GM21447 (cell line): ENCODE data around the gene MPL.
A peak's percentile ranks its signal among the peaks of the same experiment; 100 is the strongest.

Experiments used
- ATAC-seq: cut with Tn5 transposase; IDR thresholded peaks from one replicate; pipeline ENCODE4 v1.9.1; 2021; ENCODE audit not compliant: unreplicated experiment

Gene MPL

GRCh38 chr1:43321331-43321891 lies 16.2 kb upstream of the MPL start:
- ATAC-seq, result no peak

- no peak for ATAC-seq
These were observed 15.1 kb upstream of the MPL start for GRCh38 chr1:43322506-43322905.

GRCh38 chr1:43324810-43325209 lies 12.8 kb upstream of the MPL start:
- no peak for ATAC-seq

- no peak for ATAC-seq
These were observed 12.2 kb upstream of the MPL start for GRCh38 chr1:43325381-43325780.

- no peak for ATAC-seq
These were observed 9.9 kb upstream of the MPL start for GRCh38 chr1:43327549-43328292.

GRCh38 chr1:43329995-43330751 lies 7.4 kb upstream of the MPL start:
- ATAC-seq, result no peak

GRCh38 chr1:43331688-43332087 lies 5.9 kb upstream of the MPL start:
- ATAC-seq, result no peak

GRCh38 chr1:43334453-43335205 lies 3.0 kb upstream of the MPL start:
- no peak for ATAC-seq

- ATAC-seq, result no peak
These were observed 383 bp downstream of the MPL start for GRCh38 chr1:43338001-43338400.

GRCh38 chr1:43339584-43340232 lies 2.1 kb downstream of the MPL start:
- no peak for ATAC-seq

- no peak for ATAC-seq
These were observed 2.9 kb downstream of the MPL start for GRCh38 chr1:43340559-43340958.

- no peak for ATAC-seq
These were observed 6.7 kb downstream of the MPL start for GRCh38 chr1:43344267-43344850.

GRCh38 chr1:43345120-43345519 lies 7.5 kb downstream of the MPL start:
- no peak for ATAC-seq

- ATAC-seq, result no peak
These were observed 9.0 kb downstream of the MPL start for GRCh38 chr1:43346636-43347035.

GRCh38 chr1:43348343-43348808 lies 10.8 kb downstream of the MPL start:
- no peak for ATAC-seq

- ATAC-seq, result peak; percentile 81
These were observed 11.4 kb downstream of the MPL start for GRCh38 chr1:43348809-43349593.

GRCh38 chr1:43349594-43350306 lies 12.1 kb downstream of the MPL start:
- ATAC-seq, result no peak

GRCh38 chr1:43350976-43351375 lies 13.4 kb downstream of the MPL start:
- ATAC-seq, result no peak
